ENCODE results near the gene SOX10. TPM values are rescaled to one million over a fixed set of nuclear protein-coding genes. Genes with fewer than 3 reads are reported as not detected.

Gene SOX10
- total and polyA plus RNA-seq, 2 of the 13 experiments (the other 11 are each of a cell fraction or from before 2014, with no cell fraction given) = not detected

DNA sequence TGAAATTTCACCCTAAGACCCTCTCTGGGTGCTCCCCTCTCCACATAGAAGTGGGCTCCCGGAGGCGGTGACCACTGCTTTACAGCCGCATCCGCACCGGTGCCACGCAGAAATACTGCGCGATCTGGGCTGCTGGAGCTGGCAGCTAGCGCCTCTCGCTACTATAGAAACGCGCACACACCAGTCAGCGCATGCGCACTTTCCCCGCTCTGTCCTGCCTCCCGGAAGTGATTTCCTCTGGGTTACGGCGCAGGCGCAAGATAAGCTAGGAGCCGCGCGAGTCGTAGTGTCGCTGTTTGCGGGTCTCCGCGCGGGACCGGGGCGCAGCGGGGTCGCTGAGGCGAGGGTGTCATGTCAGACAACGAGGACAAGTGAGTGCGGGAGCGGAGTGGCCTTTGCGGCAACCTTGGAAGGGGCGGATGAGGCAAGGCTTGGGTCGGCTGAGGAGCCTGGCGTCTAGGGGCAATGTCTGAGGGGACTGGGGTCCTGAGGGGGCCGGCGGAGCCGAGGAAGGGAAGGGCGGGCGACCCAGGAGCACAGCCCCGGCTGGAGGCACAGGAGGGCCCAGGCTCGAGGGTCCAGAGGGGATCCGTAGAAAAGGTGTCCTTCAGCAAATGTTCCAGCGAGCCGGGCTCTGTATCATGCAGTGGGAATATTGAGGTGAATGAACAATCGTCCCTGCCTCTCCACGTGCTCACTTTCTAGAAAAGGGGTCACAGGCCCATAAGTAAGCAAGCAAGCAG lies 30.7 kb downstream of the SOX10 start, which contains the start of the genes C22orf23 and POLR2F (continued):
- peak; percentile 57 for TF ChIP-seq PHF5A (CRISPR knock-in tag; IDR thresholded peaks at IDR 0.05; ENCODE audit: low read depth, unreplicated experiment)
- TF ChIP-seq HNF4A (CRISPR knock-in tag; IDR thresholded peaks at IDR 0.05) = no peak; the same call in 1 of the 2 replicates
- TF ChIP-seq ZNF136 (CRISPR knock-in tag; IDR thresholded peaks at IDR 0.05; ENCODE audit: low read depth) = no peak
- peak; percentile 72; the same call in 1 of the 2 replicates for TF ChIP-seq RFX1 (IDR thresholded peaks at IDR 0.05)
- TF ChIP-seq, protein P1, sequence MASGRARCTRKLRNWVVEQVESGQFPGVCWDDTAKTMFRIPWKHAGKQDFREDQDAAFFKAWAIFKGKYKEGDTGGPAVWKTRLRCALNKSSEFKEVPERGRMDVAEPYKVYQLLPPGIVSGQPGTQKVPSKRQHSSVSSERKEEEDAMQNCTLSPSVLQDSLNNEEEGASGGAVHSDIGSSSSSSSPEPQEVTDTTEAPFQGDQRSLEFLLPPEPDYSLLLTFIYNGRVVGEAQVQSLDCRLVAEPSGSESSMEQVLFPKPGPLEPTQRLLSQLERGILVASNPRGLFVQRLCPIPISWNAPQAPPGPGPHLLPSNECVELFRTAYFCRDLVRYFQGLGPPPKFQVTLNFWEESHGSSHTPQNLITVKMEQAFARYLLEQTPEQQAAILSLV (CRISPR knock-in tag; IDR thresholded peaks at IDR 0.05; ENCODE audit: borderline replicate concordance) = no peak
- TF ChIP-seq ZNF616 (CRISPR knock-in tag; IDR thresholded peaks at IDR 0.05; ENCODE audit: low read depth) = no peak
- peak; percentile 81; the same call in 1 of the 2 replicates for TF ChIP-seq ZBTB20 (CRISPR knock-in tag; IDR thresholded peaks at IDR 0.05; ENCODE audit: borderline replicate concordance, low read depth)
- TF ChIP-seq, protein P2, sequence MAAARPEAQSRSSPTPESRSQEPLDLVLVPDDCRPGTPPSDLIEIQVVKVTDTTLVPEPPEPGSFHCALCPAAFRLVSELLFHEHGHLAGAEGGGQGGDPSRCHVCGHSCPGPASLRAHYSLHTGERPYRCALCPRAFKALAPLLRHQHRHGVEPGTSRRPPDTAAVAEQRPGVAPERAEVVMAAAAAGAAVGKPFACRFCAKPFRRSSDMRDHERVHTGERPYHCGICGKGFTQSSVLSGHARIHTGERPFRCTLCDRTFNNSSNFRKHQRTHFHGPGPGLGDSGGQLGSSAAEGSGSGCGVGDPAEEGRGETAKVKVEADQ (CRISPR knock-in tag; IDR thresholded peaks at IDR 0.05; ENCODE audit: borderline replicate concordance) = peak; percentile 61; the same call in 1 of the 2 replicates
- TF ChIP-seq, protein P3, sequence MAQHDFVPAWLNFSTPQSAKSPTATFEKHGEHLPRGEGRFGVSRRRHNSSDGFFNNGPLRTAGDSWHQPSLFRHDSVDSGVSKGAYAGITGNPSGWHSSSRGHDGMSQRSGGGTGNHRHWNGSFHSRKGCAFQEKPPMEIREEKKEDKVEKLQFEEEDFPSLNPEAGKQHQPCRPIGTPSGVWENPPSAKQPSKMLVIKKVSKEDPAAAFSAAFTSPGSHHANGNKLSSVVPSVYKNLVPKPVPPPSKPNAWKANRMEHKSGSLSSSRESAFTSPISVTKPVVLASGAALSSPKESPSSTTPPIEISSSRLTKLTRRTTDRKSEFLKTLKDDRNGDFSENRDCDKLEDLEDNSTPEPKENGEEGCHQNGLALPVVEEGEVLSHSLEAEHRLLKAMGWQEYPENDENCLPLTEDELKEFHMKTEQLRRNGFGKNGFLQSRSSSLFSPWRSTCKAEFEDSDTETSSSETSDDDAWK (CRISPR knock-in tag; IDR thresholded peaks at IDR 0.05) = no peak
- no peak for TF ChIP-seq ZNF780A (CRISPR knock-in tag; IDR thresholded peaks at IDR 0.05)
- no peak for TF ChIP-seq RAD51 (IDR thresholded peaks at IDR 0.05; ENCODE audit: borderline replicate concordance)
- TF ChIP-seq, protein P4, sequence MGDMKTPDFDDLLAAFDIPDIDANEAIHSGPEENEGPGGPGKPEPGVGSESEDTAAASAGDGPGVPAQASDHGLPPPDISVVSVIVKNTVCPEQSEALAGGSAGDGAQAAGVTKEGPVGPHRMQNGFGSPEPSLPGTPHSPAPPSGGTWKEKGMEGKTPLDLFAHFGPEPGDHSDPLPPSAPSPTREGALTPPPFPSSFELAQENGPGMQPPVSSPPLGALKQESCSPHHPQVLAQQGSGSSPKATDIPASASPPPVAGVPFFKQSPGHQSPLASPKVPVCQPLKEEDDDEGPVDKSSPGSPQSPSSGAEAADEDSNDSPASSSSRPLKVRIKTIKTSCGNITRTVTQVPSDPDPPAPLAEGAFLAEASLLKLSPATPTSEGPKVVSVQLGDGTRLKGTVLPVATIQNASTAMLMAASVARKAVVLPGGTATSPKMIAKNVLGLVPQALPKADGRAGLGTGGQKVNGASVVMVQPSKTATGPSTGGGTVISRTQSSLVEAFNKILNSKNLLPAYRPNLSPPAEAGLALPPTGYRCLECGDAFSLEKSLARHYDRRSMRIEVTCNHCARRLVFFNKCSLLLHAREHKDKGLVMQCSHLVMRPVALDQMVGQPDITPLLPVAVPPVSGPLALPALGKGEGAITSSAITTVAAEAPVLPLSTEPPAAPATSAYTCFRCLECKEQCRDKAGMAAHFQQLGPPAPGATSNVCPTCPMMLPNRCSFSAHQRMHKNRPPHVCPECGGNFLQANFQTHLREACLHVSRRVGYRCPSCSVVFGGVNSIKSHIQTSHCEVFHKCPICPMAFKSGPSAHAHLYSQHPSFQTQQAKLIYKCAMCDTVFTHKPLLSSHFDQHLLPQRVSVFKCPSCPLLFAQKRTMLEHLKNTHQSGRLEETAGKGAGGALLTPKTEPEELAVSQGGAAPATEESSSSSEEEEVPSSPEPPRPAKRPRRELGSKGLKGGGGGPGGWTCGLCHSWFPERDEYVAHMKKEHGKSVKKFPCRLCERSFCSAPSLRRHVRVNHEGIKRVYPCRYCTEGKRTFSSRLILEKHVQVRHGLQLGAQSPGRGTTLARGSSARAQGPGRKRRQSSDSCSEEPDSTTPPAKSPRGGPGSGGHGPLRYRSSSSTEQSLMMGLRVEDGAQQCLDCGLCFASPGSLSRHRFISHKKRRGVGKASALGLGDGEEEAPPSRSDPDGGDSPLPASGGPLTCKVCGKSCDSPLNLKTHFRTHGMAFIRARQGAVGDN (CRISPR knock-in tag; IDR thresholded peaks at IDR 0.05) = peak; percentile 81
- 0 out of 2 replicates have a peak, but pooled peaks have one; percentile 21 for TF ChIP-seq BCL6 (CRISPR knock-in tag; IDR thresholded peaks at IDR 0.05)
- TF ChIP-seq ZNF564 (CRISPR knock-in tag; IDR thresholded peaks at IDR 0.05) = no peak
- TF ChIP-seq, protein P5, sequence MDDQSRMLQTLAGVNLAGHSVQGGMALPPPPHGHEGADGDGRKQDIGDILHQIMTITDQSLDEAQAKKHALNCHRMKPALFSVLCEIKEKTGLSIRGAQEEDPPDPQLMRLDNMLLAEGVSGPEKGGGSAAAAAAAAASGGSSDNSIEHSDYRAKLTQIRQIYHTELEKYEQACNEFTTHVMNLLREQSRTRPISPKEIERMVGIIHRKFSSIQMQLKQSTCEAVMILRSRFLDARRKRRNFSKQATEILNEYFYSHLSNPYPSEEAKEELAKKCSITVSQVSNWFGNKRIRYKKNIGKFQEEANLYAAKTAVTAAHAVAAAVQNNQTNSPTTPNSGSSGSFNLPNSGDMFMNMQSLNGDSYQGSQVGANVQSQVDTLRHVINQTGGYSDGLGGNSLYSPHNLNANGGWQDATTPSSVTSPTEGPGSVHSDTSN (CRISPR knock-in tag; IDR thresholded peaks at IDR 0.05; ENCODE audit: borderline replicate concordance) = no peak
- TF ChIP-seq, protein P6, sequence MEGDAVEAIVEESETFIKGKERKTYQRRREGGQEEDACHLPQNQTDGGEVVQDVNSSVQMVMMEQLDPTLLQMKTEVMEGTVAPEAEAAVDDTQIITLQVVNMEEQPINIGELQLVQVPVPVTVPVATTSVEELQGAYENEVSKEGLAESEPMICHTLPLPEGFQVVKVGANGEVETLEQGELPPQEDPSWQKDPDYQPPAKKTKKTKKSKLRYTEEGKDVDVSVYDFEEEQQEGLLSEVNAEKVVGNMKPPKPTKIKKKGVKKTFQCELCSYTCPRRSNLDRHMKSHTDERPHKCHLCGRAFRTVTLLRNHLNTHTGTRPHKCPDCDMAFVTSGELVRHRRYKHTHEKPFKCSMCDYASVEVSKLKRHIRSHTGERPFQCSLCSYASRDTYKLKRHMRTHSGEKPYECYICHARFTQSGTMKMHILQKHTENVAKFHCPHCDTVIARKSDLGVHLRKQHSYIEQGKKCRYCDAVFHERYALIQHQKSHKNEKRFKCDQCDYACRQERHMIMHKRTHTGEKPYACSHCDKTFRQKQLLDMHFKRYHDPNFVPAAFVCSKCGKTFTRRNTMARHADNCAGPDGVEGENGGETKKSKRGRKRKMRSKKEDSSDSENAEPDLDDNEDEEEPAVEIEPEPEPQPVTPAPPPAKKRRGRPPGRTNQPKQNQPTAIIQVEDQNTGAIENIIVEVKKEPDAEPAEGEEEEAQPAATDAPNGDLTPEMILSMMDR (CRISPR knock-in tag; IDR thresholded peaks at IDR 0.05) = peak; percentile 43

All from HepG2 (cell line).